IMR-90 (cell line): ENCODE results near the gene ITGA2. TPM values are rescaled to one million over a fixed set of nuclear protein-coding genes. Genes with fewer than 3 reads are reported as not detected.

Source experiments
- ATAC-seq: fragments of 200-7000 bp; cut with Tn5 transposase; 2 replicates; pipeline ENCODE4 v1.9.1; 2020; ENCODE audit warnings: low read depth, mild to moderate bottlenecking, moderate library complexity
- BruUV-seq: library from RNA; stranded (reverse); fragments of 400-500 nt; replicated peaks from 2 replicates; lab custom pipeline; 2021; lab: Mats Ljungman, UMichigan
- CTCF ChIA-PET: fragments of 300-600 bp; formaldehyde crosslinking; extraction: SDS; loops from one replicate; lab custom pipeline; 2021; ENCODE audit warnings: antibody characterized with exemption; lab: Yijun Ruan, JAX
- POLR2A ChIA-PET: fragments of 300-600 bp; sonication (Branson Sonifier 250); formaldehyde crosslinking; loops from one replicate; lab custom pipeline; 2022; ENCODE audit warnings: antibody characterized with exemption; ENCODE audit not compliant: unreplicated experiment; lab: Charles Lee
- DNase-seq: peaks from one replicate; pipeline ENCODE4 v3.0.0; 2013
- H2AFZ ChIP-seq: replicated peaks from 2 replicates; pipeline ENCODE3; 2013; ENCODE audit warnings: low read length, mild to moderate bottlenecking; ENCODE audit not compliant: poor library complexity
- H2AK5ac ChIP-seq: 2 replicates; pipeline ENCODE4 v1.6.1; 2013; ENCODE audit warnings: low read depth, low read length, inconsistent platforms
- H2AK9ac ChIP-seq: replicated peaks from 2 replicates; pipeline ENCODE3; 2013; ENCODE audit warnings: mild to moderate bottlenecking, low read depth, low read length, moderate library complexity; ENCODE audit not compliant: poor library complexity
- H2BK120ac ChIP-seq: 2 replicates; pipeline ENCODE4 v1.6.1; 2013; ENCODE audit warnings: low read depth, low read length, inconsistent platforms
- H2BK15ac ChIP-seq: 3 replicates; pipeline ENCODE4 v1.6.1; 2013; ENCODE audit warnings: low read depth, low read length, inconsistent platforms
- H2BK20ac ChIP-seq: 2 replicates; pipeline ENCODE4 v1.6.1; 2013; ENCODE audit warnings: low read depth, mild to moderate bottlenecking, inconsistent platforms, low read length, moderate library complexity
- H2BK5ac ChIP-seq: 2 replicates; pipeline ENCODE4 v1.6.1; 2013; ENCODE audit warnings: mild to moderate bottlenecking, low read depth, low read length, inconsistent platforms; ENCODE audit not compliant: poor library complexity, severe bottlenecking
- H3K14ac ChIP-seq: replicated peaks from 2 replicates; pipeline ENCODE4 v1.6.1; 2013; ENCODE audit warnings: low read depth, low read length, inconsistent platforms
- H3K18ac ChIP-seq: 2 replicates; pipeline ENCODE4 v1.6.1; 2013; ENCODE audit warnings: low read depth, low read length, control low read depth
- H3K23ac ChIP-seq: 2 replicates; pipeline ENCODE4 v1.6.1; 2013; ENCODE audit warnings: low read depth, low read length, inconsistent platforms
- H3K27ac ChIP-seq: 2 replicates; pipeline ENCODE4 v1.5.1; 2013; ENCODE audit warnings: mild to moderate bottlenecking, control low read depth, low read length; ENCODE audit not compliant: insufficient read depth
- H3K27me3 ChIP-seq: 2 replicates; pipeline ENCODE4 v1.6.1; 2013; ENCODE audit warnings: low read length; ENCODE audit not compliant: control insufficient read depth, insufficient read depth
- H3K36me3 ChIP-seq: 2 replicates; pipeline ENCODE4 v1.6.1; 2013; ENCODE audit warnings: low read length, mixed read lengths; ENCODE audit not compliant: control insufficient read depth, insufficient read depth
- H3K4ac ChIP-seq: 2 replicates; pipeline ENCODE4 v1.6.1; 2013; ENCODE audit warnings: low read depth, low read length, inconsistent platforms
- H3K4me1 ChIP-seq: 2 replicates; pipeline ENCODE4 v1.6.1; 2013; ENCODE audit warnings: low read length, mixed read lengths; ENCODE audit not compliant: control insufficient read depth, insufficient read depth
- H3K4me2 ChIP-seq: 2 replicates; pipeline ENCODE4 v1.6.1; 2013; ENCODE audit warnings: low read depth, mild to moderate bottlenecking, control low read depth, low read length, moderate library complexity
- H3K4me3 ChIP-seq: 2 replicates; pipeline ENCODE4 v1.5.1; 2013; ENCODE audit warnings: low read depth, mild to moderate bottlenecking, control low read depth, low read length, moderate library complexity; ENCODE audit not compliant: insufficient read depth
- H3K56ac ChIP-seq: 2 replicates; pipeline ENCODE4 v1.6.1; 2013; ENCODE audit warnings: low read length, inconsistent platforms; ENCODE audit not compliant: insufficient read depth; ENCODE audit errors: extremely low read depth
- H3K79me1 ChIP-seq, 2 experiments: 2 replicates each; pipeline ENCODE4 v1.6.1; 2013; ENCODE audit warnings: low read length in 2 of 2, inconsistent platforms in 1 of 2, low read depth in 1 of 2
- H3K9ac ChIP-seq: 2 replicates; pipeline ENCODE4 v1.6.1; 2013; ENCODE audit warnings: low read depth, low read length, control low read depth
- H3K9me1 ChIP-seq: 2 replicates; pipeline ENCODE4 v1.6.1; 2013; ENCODE audit warnings: low read length, inconsistent platforms; ENCODE audit not compliant: insufficient read depth
- H3K9me3 ChIP-seq: 2 replicates; pipeline ENCODE4 v1.6.1; 2013; ENCODE audit warnings: low read length; ENCODE audit not compliant: control insufficient read depth, insufficient read depth
- H4K20me1 ChIP-seq: 2 replicates; pipeline ENCODE4 v1.6.1; 2013; ENCODE audit warnings: low read length, inconsistent platforms; ENCODE audit not compliant: insufficient read depth
- H4K5ac ChIP-seq: 2 replicates; pipeline ENCODE4 v1.6.1; 2013; ENCODE audit warnings: mild to moderate bottlenecking, low read depth, low read length, control low read depth
- H4K8ac ChIP-seq, 2 experiments: 2 replicates each; pipeline ENCODE4 v1.6.1; 2013; ENCODE audit warnings: low read depth in 2 of 2, low read length in 2 of 2, control low read depth in 1 of 2, inconsistent platforms in 1 of 2
- H4K91ac ChIP-seq: 2 replicates; pipeline ENCODE4 v1.6.1; 2013; ENCODE audit warnings: low read depth, low read length, inconsistent platforms; ENCODE audit not compliant: insufficient read depth
- CEBPB ChIP-seq: IDR thresholded peaks from 2 replicates; pipeline ENCODE4 v1.6.1; 2012; ENCODE audit warnings: low read depth, low read length, improper control_type of control experiment
- MAFK ChIP-seq: IDR thresholded peaks from 2 replicates; pipeline ENCODE4 v1.6.1; 2012; ENCODE audit warnings: low read depth, low read length, improper control_type of control experiment
- MAZ ChIP-seq: IDR thresholded peaks from 2 replicates; pipeline ENCODE4 v1.6.1; 2012; ENCODE audit warnings: low read depth, mild to moderate bottlenecking, low read length, improper control_type of control experiment, moderate library complexity, borderline replicate concordance
- NFE2L2 ChIP-seq: fragments of 150-350 bp; IDR thresholded peaks from 2 replicates; pipeline ENCODE4 v1.6.1; 2016; ENCODE audit warnings: low read depth, mild to moderate bottlenecking, low read length
- RFX5 ChIP-seq: IDR thresholded peaks from 2 replicates; pipeline ENCODE4 v1.8.0; 2012; ENCODE audit warnings: low read depth, mild to moderate bottlenecking, low read length, moderate library complexity
- WGBS, 2 experiments: methylation state at CpG; one replicate each; pipeline versions ENCODE4 v1.1.5 to v1.1.7; 2013; ENCODE audit warnings: missing lambda C conversion rate in 2 of 2; ENCODE audit not compliant: insufficient read length in 1 of 2; ENCODE audit errors: extremely low coverage in 2 of 2; 5-methylcytosine and 5-hydroxymethylcytosine counted together
- dilution Hi-C: fragments of 300-500 bp; cut with HindIII; formaldehyde crosslinking; loops from one replicate; pipeline ENCODE4 v1.14.3; 2018; ENCODE audit warnings: low sequenced_read_pairs; ENCODE audit not compliant: unreplicated experiment
- in situ Hi-C: fragments of 300-500 bp; cut with MboI; formaldehyde crosslinking; loops from 3 replicates; pipeline ENCODE4 v1.14.3; 2019; ENCODE audit warnings: low sequenced_read_pairs, inconsistent platforms, mixed read lengths
- intact Hi-C: fragments of 100-400 bp; cut with micrococcal nuclease; formaldehyde crosslinking; loops from 2 replicates; pipeline ENCODE4 v1.10.0; 2022
- polyA plus RNA-seq, 3 experiments: library from polyadenylated mRNA; depleted of rRNA; stranded (reverse); fragments of >200 nt; gene quantifications; 2 replicates each; pipeline ENCODE4 v1.2.3, GENCODE V29; 2012; ENCODE audit warnings: low replicate concordance in 1 of 3
- total RNA-seq: library from RNA; depleted of rRNA; stranded (reverse); fragments of >200 nt; gene quantifications from 2 replicates; pipeline ENCODE4 v1.2.3, GENCODE V29; 2012

The ITGA2 gene
- total and polyA plus RNA-seq, 2 of the 4 experiments (the other 2 are of a cell fraction) = 23.3 to 93.4 TPM

GRCh38 chr5:53063176-53063575, 74.0 kb downstream of the ITGA2 start:
- Histone ChIP-seq H3K9me3 (no peaks in the 10 kb centered on the region), H3K4me3 (no peak overlapping the region), H3K27ac (no peak overlapping the region), H2BK5ac (peak overlapping the region; percentile 60), H3K18ac (no peak overlapping the region; the same call in 1 of the 2 replicates), H4K8ac (no peak overlapping the region), H4K20me1 (no peaks in the 10 kb centered on the region), H3K79me1 (peaks cover 12 to 28% of the 10 kb centered on the region in 2 experiments; a peak in 3 of 4 replicates), H3K4ac (no peak overlapping the region), H2BK15ac (no peak overlapping the region), H2AK9ac (no peak overlapping the region), H3K4me1 (peaks cover 3% of the 10 kb centered on the region; the same call in 1 of the 2 replicates), H3K9me1 (no peaks in the 10 kb centered on the region), H2BK120ac (no peak overlapping the region), H3K9ac (no peak overlapping the region), H4K91ac (no peak overlapping the region), H3K14ac (no peak overlapping the region), H4K5ac (no peak overlapping the region), H3K36me3 (peaks cover 28% of the 10 kb centered on the region), H3K27me3 (no peaks in the 10 kb centered on the region), H3K23ac (0 out of 2 replicates have a peak overlapping the region, but pooled peaks have one; percentile 1), H2AK5ac (no peak overlapping the region), H2BK20ac (no peak overlapping the region), H2AFZ (no peak overlapping the region), H3K4me2 (no peak overlapping the region), H3K56ac (no peak overlapping the region)
- POLR2A ChIA-PET = no interaction called here
- no peak for TF ChIP-seq NFE2L2
- TF ChIP-seq MAFK = no peak
- no peak for TF ChIP-seq MAZ
- no peak for TF ChIP-seq CEBPB
- no peak for TF ChIP-seq RFX5
- peak; percentile 43 for DNase-seq
- ATAC-seq = no peak
- dilution Hi-C loops = loop anchor here (25.0 kb wide), 1 partner anchor 101 kb away; no protein-coding TSS in a partner anchor
- intact Hi-C loops = no loop called here
- BruUV-seq = no TSS peak
- CTCF ChIA-PET = interaction anchor here (0.6 kb wide), 1 partner anchor 29 kb away, joined by 6 read pairs; no protein-coding TSS in a partner anchor
- WGBS, 2 experiments = no CpG with 5 or more reads among the region's 2 CpGs
- in situ Hi-C loops = no loop called here
